ENCODE data around the gene INKA2. TPM values are rescaled to one million over a fixed set of nuclear protein-coding genes. Genes with fewer than 3 reads are reported as not detected.

The INKA2 gene
- total and polyA plus RNA-seq, 4 donors: 0.26 to 0.67 (median 0.52) TPM

DNA sequence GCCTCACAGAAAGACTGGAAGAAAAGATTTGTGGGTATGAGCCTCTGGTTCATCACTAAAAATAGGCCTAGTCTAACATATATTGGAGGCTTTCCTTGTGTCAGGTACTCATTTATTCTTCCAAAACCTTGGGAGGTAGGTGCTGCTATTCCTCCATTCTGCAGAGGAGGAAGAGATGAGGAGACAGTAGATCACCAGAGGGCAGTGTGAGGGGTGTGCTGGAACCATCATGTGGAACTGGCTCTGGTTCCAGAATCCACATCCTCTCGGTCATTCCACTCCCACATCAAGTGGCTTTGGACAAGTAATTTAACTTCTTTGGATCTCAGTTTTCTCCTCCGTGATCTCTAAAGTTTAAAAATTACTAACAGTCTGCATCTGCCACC, 7.4 kb upstream of the INKA2 start:
- WGBS: 82% methylated on average over 2 of the region's 2 CpGs
- no peaks in the 10 kb centered on the region for H3K36me3 ChIP-seq (ENCODE audit: control insufficient read depth in 4 of 4, insufficient read depth in 3 of 4, low read depth in 1 of 4, low read length in 3 of 4)
- peak; percentile 15 to 50 for TF ChIP-seq RXRA (IDR thresholded peaks at IDR 0.05)
- TF ChIP-seq RAD21 (IDR thresholded peaks at IDR 0.05): no peak
- H3K27me3 ChIP-seq (ENCODE audit: control insufficient read depth in 4 of 4, insufficient read depth in 4 of 4, low read length in 3 of 4): no peaks in the 10 kb centered on the region
- H3K9ac ChIP-seq (ENCODE audit: low read depth in 1 of 2, low read length in 2 of 2): no peak overlapping the region
- no peaks in the 10 kb centered on the region for H3K9me3 ChIP-seq (ENCODE audit: control insufficient read depth in 4 of 4, low read length in 3 of 4)
- no peak overlapping the region for H3K27ac ChIP-seq (ENCODE audit: low read depth in 1 of 2, low read length in 2 of 2)
- H3K4me1 ChIP-seq (ENCODE audit: control insufficient read depth in 4 of 4, insufficient read depth in 4 of 4, low read length in 3 of 4): no peaks in the 10 kb centered on the region
- DNase-seq (ENCODE audit: low spot score): no peak
- H3K4me3 ChIP-seq (ENCODE audit: low read depth in 1 of 3, low read length in 3 of 3): no peak overlapping the region

DNA sequence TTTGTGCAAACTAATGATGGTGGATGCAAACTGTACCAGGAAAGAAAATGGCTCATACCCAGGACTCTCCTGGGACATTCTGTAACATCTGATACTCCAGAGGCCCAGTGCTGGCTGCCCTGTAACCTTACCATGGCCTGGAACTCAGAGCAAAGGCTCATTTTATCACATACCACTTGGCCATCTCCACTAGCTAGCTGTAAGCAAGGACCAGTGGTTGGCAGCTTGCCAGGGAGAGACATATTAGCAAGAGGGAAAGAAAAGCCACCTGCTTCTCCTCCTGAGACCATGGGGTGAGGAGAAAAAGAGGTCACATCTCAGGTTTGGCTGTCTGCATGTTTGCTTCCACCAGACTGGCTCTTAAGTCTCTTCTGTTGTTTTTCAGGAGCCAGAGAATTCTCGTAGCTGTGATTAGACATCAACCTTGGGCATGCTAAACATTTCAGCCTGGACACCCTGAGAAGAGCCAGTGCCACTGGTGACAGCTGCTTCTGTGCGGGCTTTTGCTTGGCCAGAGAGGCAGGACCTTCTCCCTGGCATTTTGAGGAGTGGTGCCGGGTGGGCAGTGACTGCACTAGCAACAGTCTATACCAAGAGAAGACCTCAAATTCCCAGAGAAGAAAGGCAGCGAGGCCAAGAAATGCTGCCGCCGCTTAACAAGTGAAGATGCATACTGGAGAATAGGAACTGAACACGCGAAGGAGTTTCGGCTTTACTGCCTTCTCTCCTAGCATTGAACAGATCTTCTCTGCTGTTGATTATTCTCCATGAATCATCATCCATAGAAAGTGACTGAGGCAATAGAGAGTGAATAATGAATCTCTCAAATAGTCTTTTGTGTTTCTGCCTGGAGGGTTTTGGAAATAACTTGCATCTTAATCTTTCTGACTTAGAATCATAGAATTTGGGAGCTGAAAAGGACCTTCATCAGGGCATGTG, 6.7 kb upstream of the INKA2 start:
- TF ChIP-seq NR2F2 (IDR thresholded peaks at IDR 0.05) (no peak), CTCF (IDR thresholded peaks at IDR 0.05; ENCODE audit: low read depth, low read length, missing input control) (no peak), RAD21 (IDR thresholded peaks at IDR 0.05) (no peak), GABPA (IDR thresholded peaks at IDR 0.05 in 1 of 2, conservative IDR thresholded peaks at IDR 0.05 in 1 of 2) (no peak), TAF1 (conservative IDR thresholded peaks at IDR 0.05) (no peak), RXRA (IDR thresholded peaks at IDR 0.05) (no peak), YY1 (IDR thresholded peaks at IDR 0.05) (no peak), FOXA1 (IDR thresholded peaks at IDR 0.05) (no peak), EGR1 (IDR thresholded peaks at IDR 0.05; ENCODE audit: low read depth in 2 of 2) (no peak), JUND (IDR thresholded peaks at IDR 0.05) (no peak), REST (IDR thresholded peaks at IDR 0.05) (no peak), ATF3 (IDR thresholded peaks at IDR 0.05) (no peak)
- TF ChIP-seq, protein P1, sequence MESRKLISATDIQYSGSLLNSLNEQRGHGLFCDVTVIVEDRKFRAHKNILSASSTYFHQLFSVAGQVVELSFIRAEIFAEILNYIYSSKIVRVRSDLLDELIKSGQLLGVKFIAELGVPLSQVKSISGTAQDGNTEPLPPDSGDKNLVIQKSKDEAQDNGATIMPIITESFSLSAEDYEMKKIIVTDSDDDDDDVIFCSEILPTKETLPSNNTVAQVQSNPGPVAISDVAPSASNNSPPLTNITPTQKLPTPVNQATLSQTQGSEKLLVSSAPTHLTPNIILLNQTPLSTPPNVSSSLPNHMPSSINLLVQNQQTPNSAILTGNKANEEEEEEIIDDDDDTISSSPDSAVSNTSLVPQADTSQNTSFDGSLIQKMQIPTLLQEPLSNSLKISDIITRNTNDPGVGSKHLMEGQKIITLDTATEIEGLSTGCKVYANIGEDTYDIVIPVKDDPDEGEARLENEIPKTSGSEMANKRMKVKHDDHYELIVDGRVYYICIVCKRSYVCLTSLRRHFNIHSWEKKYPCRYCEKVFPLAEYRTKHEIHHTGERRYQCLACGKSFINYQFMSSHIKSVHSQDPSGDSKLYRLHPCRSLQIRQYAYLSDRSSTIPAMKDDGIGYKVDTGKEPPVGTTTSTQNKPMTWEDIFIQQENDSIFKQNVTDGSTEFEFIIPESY (IDR thresholded peaks at IDR 0.05): no peak
- TF ChIP-seq, protein P2, sequence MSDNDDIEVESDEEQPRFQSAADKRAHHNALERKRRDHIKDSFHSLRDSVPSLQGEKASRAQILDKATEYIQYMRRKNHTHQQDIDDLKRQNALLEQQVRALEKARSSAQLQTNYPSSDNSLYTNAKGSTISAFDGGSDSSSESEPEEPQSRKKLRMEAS (IDR thresholded peaks at IDR 0.05): no peak
- H3K36me3 ChIP-seq (ENCODE audit: control insufficient read depth in 4 of 4, insufficient read depth in 3 of 4, low read depth in 1 of 4, low read length in 3 of 4): no peaks in the 10 kb centered on the region
- no peak overlapping the region for H3K27ac ChIP-seq (ENCODE audit: low read depth in 1 of 2, low read length in 2 of 2)
- H3K4me1 ChIP-seq (ENCODE audit: control insufficient read depth in 4 of 4, insufficient read depth in 4 of 4, low read length in 3 of 4): no peaks in the 10 kb centered on the region
- no peak overlapping the region for H3K9ac ChIP-seq (ENCODE audit: low read depth in 1 of 2, low read length in 2 of 2)
- H3K9me3 ChIP-seq (ENCODE audit: control insufficient read depth in 4 of 4, low read length in 3 of 4): no peaks in the 10 kb centered on the region
- no peaks in the 10 kb centered on the region for H3K27me3 ChIP-seq (ENCODE audit: control insufficient read depth in 4 of 4, insufficient read depth in 4 of 4, low read length in 3 of 4)
- 94% methylated on average over 9 of the region's 9 CpGs for WGBS
- H3K4me3 ChIP-seq (ENCODE audit: low read depth in 1 of 3, low read length in 3 of 3): no peak overlapping the region
- no peak for DNase-seq (ENCODE audit: low spot score)
